K562 (cell line): ENCODE data around the gene GMNN. TPM values are rescaled to one million over a fixed set of nuclear protein-coding genes. Genes with fewer than 3 reads are reported as not detected.

Experiments used
- CAMTA2 ChIP-seq: fragments of 250-450 bp; sonication (Bioruptor Pico); conservative IDR thresholded peaks from 2 replicates; pipeline ENCODE4 v1.5.1; 2022
- CHD4 ChIP-seq: fragments of 200-600 bp; sonication (generic); IDR thresholded peaks from 3 replicates; pipeline ENCODE4 v1.6.1; 2012; ENCODE audit warnings: low read depth, mild to moderate bottlenecking, mixed read lengths, low read length, inconsistent platforms; ENCODE audit not compliant: insufficient read depth, insufficient replicate concordance, poor library complexity, severe bottlenecking
- CREB3 ChIP-seq: fragments of 450-650 bp; conservative IDR thresholded peaks from 2 replicates; pipeline ENCODE4 v1.6.1; 2016; ENCODE audit warnings: missing genetic modification characterization, low read depth, mild to moderate bottlenecking, missing compliant biosample characterization, moderate library complexity
- CTBP1 ChIP-seq: fragments of 450-650 bp; IDR thresholded peaks from 2 replicates; pipeline ENCODE4 v1.6.1; 2016; ENCODE audit warnings: borderline replicate concordance
- FUS ChIP-seq: fragments of 200-400 bp; formaldehyde crosslinking; optimal IDR thresholded peaks from 2 replicates; pipeline ENCODE3; 2017; ENCODE audit warnings: low read depth, low read length
- IRF9 ChIP-seq: fragments of 450-650 bp; IDR thresholded peaks from 2 replicates; pipeline ENCODE4 v1.6.1; 2016; ENCODE audit warnings: missing biosample characterization, missing genetic modification characterization
- KLF16 ChIP-seq: IDR thresholded peaks from 2 replicates; pipeline ENCODE4 v1.6.1; 2016; ENCODE audit warnings: antibody characterized with exemption
- NONO ChIP-seq, 2 experiments: fragments of 200-400 bp in 1 of 2; fragments of 450-650 bp in 1 of 2; formaldehyde crosslinking in 1 of 2; IDR thresholded peaks; 2 replicates each; pipeline ENCODE4 v1.6.1; 2017; ENCODE audit warnings: low read depth in 2 of 2, mild to moderate bottlenecking in 2 of 2, moderate library complexity in 2 of 2, low read length in 1 of 2
- SETDB1 ChIP-seq: IDR thresholded peaks from one replicate; pipeline ENCODE4 v1.6.1; 2012; ENCODE audit warnings: low read length, control low read depth, inconsistent platforms
- SREBF2 ChIP-seq: sonication (generic); formaldehyde crosslinking; IDR thresholded peaks from 2 replicates; pipeline ENCODE4 v1.4.0; 2020; ENCODE audit warnings: mild to moderate bottlenecking, missing genetic modification reagents
- TBL1XR1 ChIP-seq, 2 experiments: IDR thresholded peaks; 2 replicates each; pipeline ENCODE4 v1.6.1; 2012; ENCODE audit warnings: improper control_type of control experiment in 2 of 2, low read length in 2 of 2, mild to moderate bottlenecking in 1 of 2
- TBP ChIP-seq: optimal IDR thresholded peaks from 2 replicates; pipeline ENCODE3; 2011; ENCODE audit warnings: low read depth, low read length, improper control_type of control experiment
- TCF15 ChIP-seq: fragments of 250-450 bp; sonication (Bioruptor Pico); IDR thresholded peaks from 2 replicates; pipeline ENCODE4 v1.8.0; 2022; ENCODE audit warnings: moderate library complexity, mild to moderate bottlenecking, inconsistent platforms
- YY1 ChIP-seq, 3 experiments: IDR thresholded peaks; 2 replicates each; pipeline ENCODE4 v1.6.1; 2011; ENCODE audit warnings: low read length in 2 of 3, mild to moderate bottlenecking in 2 of 3, moderate library complexity in 2 of 3, borderline replicate concordance in 1 of 3, control low read depth in 1 of 3, low read depth in 1 of 3; ENCODE audit not compliant: insufficient read depth in 3 of 3, insufficient replicate concordance in 2 of 3, control insufficient read depth in 1 of 3, insufficient read length in 1 of 3; ENCODE audit errors: extremely low read depth in 1 of 3
- ZFP1 ChIP-seq: fragments of 450-650 bp; formaldehyde crosslinking; IDR thresholded peaks from 2 replicates; pipeline ENCODE4 v1.4.0; 2020; ENCODE audit warnings: mild to moderate bottlenecking, mixed read lengths
- ZNF592 ChIP-seq: fragments of 450-650 bp; IDR thresholded peaks from 2 replicates; pipeline ENCODE4 v1.6.1; 2017; ENCODE audit warnings: antibody characterized with exemption, mild to moderate bottlenecking
- ZNF639 ChIP-seq, 2 experiments: fragments of 200-800 bp in 1 of 2; sonication (Bioruptor generic) in 1 of 2; sonication (generic) in 1 of 2; formaldehyde crosslinking in 1 of 2; IDR thresholded peaks in 1 of 2; conservative IDR thresholded peaks in 1 of 2; 2 replicates each; pipeline versions ENCODE4 v1.5.0 to v1.6.1; 2016 to 2020; ENCODE audit warnings: missing compliant biosample characterization in 1 of 2, missing genetic modification characterization in 1 of 2, missing genetic modification reagents in 1 of 2
- ZZZ3 ChIP-seq: fragments of 450-650 bp; IDR thresholded peaks from 2 replicates; pipeline ENCODE4 v1.6.1; 2016; ENCODE audit warnings: antibody characterized with exemption, mild to moderate bottlenecking, moderate library complexity
- polyA plus RNA-seq, 8 experiments: library from polyadenylated mRNA; depleted of rRNA in 4 of 8; stranded (reverse) in 5 of 8; unstranded in 3 of 8; fragments of >200 nt; fragmentation: Nextera tagmentation in 2 of 8; fragmentation: Illumina TruSeq in 1 of 8; extraction: Ambion mirVana in 2 of 8; extraction: Trizol in 1 of 8; gene quantifications; 2 replicates each; pipeline versions ENCODE4 v1.2.1 to v1.2.3, GENCODE V29; 2011 to 2014; ENCODE audit warnings: inconsistent platforms in 1 of 8, missing spikeins in 1 of 8
- total RNA-seq, 7 experiments: library from RNA; depleted of rRNA in 6 of 7; stranded (reverse); fragments of >200 nt in 6 of 7; fragmentation: Illumina TruSeq in 2 of 7; extraction: Trizol in 2 of 7; gene quantifications; 2 replicates each; pipeline versions ENCODE4 v1.2.1 to v1.2.3, GENCODE V29; 2011 to 2021; ENCODE audit warnings: low replicate concordance in 1 of 7

Gene GMNN
- total and polyA plus RNA-seq, 9 of the 15 experiments (the other 6 are each of a cell fraction or from before 2014, with no cell fraction given): 144 to 370 (median 210) TPM

GRCh38 chr6:24743265-24743943 is 31.3 kb upstream of the GMNN start (continued):
- TF ChIP-seq IRF9 (tag): no peak
- no peak for TF ChIP-seq ZZZ3
- no peak for TF ChIP-seq FUS
- peak in 1 of 2 experiments; percentile 83; a peak in 2 of 4 replicates for TF ChIP-seq ZNF639 (CRISPR knock-in tag; conservative IDR thresholded peaks at IDR 0.05 in 1 of 2, IDR thresholded peaks at IDR 0.05 in 1 of 2)
- no peak for TF ChIP-seq NONO (IDR thresholded peaks at IDR 0.05; ENCODE audit: low read depth in 2 of 2, low read length in 1 of 2)
- no peak for TF ChIP-seq TCF15 (CRISPR knock-in tag)
- TF ChIP-seq CTBP1: 0 out of 2 replicates have a peak, but pooled peaks have one; percentile 26
- no peak for TF ChIP-seq KLF16
- no peak for TF ChIP-seq SREBF2
- TF ChIP-seq ZFP1 (CRISPR knock-in tag): no peak
- no peak for TF ChIP-seq CAMTA2 (CRISPR knock-in tag)
- peak; percentile 43 to 86 (median 47) for TF ChIP-seq YY1 (IDR thresholded peaks at IDR 0.05; ENCODE audit: borderline replicate concordance in 1 of 3, control insufficient read depth in 1 of 3, extremely low read depth in 1 of 3, insufficient read depth in 3 of 3, insufficient read length in 1 of 3, insufficient replicate concordance in 2 of 3, low read depth in 1 of 3, low read length in 2 of 3)
- no peak for TF ChIP-seq TBP
- TF ChIP-seq TBL1XR1 (IDR thresholded peaks at IDR 0.05; ENCODE audit: low read length in 2 of 2): no peak
- no peak for TF ChIP-seq SETDB1
- TF ChIP-seq CHD4: no peak
- peak; percentile 65; the same call in 1 of the 2 replicates for TF ChIP-seq ZNF592
- peak; percentile 73; the same call in 1 of the 2 replicates for TF ChIP-seq CREB3 (tag)
